HFF-Myc (cell line): ENCODE measurements around the gene FAF1.

Source experiments
- DNase-seq: peaks from one replicate; pipeline ENCODE4 v3.0.0-alpha.2; 2011; ENCODE audit warnings: low read depth; ENCODE audit errors: extremely low read depth
- H3K4me3 ChIP-seq: replicated peaks from 2 replicates; pipeline ENCODE4 v1.5.1; 2011; ENCODE audit warnings: low read depth, mild to moderate bottlenecking, control low read depth, low read length
- TF ChIP-seq, protein P1 (sequence below): IDR thresholded peaks from 2 replicates; pipeline ENCODE4 v1.5.1; 2012; ENCODE audit warnings: mild to moderate bottlenecking, low read depth, low read length, control low read depth; ENCODE audit errors: missing control alignments

Gene FAF1

DNA sequence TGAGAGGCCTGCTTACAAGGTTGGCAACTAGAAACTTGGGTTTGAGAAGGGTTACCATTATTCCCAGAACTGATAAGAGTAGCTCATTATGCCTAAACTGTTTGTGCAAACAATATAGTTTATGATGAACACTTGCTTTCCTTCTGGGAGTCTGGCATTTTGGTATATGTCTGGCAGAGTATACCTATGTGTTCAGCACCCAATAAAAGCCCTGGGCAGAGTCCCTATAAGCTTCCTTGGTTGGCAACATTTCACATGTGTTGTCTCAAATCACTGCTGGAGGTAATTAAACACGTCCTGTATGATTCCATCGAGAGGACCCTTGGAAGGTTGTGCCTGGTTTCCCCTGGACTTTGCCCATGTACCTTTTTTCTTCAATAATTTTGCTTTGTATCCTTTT is 497.1 kb downstream of the FAF1 start:
- TF ChIP-seq, protein P1, sequence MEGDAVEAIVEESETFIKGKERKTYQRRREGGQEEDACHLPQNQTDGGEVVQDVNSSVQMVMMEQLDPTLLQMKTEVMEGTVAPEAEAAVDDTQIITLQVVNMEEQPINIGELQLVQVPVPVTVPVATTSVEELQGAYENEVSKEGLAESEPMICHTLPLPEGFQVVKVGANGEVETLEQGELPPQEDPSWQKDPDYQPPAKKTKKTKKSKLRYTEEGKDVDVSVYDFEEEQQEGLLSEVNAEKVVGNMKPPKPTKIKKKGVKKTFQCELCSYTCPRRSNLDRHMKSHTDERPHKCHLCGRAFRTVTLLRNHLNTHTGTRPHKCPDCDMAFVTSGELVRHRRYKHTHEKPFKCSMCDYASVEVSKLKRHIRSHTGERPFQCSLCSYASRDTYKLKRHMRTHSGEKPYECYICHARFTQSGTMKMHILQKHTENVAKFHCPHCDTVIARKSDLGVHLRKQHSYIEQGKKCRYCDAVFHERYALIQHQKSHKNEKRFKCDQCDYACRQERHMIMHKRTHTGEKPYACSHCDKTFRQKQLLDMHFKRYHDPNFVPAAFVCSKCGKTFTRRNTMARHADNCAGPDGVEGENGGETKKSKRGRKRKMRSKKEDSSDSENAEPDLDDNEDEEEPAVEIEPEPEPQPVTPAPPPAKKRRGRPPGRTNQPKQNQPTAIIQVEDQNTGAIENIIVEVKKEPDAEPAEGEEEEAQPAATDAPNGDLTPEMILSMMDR: no peak
- DNase-seq: no peak
- no peak overlapping the region for H3K4me3 ChIP-seq

DNA sequence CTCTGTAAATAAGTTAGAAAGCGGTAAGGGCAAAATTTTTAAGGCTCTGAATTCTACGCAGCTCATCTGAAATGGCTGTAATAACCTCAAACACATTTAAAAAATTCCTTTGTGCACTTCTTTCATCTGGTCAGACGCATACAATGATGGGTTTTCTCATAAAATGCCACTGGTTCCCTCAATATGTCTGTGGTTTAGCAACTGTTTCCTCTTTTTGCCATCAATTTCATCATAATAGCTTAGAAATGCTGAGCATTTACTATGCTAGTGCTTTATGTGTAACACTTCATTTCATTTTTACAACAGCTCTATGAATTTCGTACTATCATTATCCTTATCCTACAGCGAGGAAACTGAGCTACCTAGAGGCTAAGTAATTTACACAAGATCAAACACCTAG is 501.6 kb downstream of the FAF1 start:
- no peak for DNase-seq
- H3K4me3 ChIP-seq: no peak overlapping the region
- TF ChIP-seq, protein P1: no peak

DNA sequence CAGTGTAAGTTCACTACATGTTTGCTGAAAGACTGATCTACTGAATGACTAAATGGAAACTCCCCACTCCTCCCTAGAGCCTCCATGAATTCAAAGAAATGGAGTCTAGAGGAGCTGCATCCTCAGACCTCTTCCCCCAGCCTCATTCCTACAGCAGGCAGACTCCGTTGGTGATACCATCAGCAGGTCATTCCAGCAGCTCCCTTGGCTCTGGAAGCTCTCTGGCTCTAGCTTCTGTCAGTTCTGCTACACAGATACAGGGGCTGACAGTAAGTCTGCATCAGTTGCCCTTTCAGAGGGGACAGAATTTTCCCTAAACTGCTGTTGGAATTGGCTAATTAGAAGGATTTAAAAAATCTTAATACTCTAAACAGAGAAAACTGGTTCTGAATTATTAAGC is 505.2 kb downstream of the FAF1 start:
- DNase-seq: no peak
- TF ChIP-seq, protein P1: no peak
- no peak overlapping the region for H3K4me3 ChIP-seq

DNA sequence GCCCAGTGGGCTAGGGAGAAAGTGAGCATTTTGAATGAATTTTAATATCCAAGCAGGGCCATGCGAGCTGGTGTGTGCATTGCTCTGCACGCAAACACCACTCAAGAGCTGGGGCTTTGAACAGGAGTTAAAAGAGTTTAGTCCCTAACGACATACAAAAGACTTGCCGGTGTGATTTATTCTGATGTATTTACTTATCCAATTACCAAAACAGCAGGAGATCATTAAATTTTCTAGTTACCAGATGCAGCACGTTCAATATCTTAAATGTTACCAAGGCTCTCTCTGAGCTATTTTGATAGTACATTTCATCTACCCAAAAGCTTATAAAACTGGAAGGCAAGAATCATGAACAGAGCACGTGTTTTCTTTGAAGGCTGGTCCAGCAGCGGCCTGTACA is 506.8 kb downstream of the FAF1 start:
- H3K4me3 ChIP-seq: no peak overlapping the region
- TF ChIP-seq, protein P1: no peak
- DNase-seq: no peak

DNA sequence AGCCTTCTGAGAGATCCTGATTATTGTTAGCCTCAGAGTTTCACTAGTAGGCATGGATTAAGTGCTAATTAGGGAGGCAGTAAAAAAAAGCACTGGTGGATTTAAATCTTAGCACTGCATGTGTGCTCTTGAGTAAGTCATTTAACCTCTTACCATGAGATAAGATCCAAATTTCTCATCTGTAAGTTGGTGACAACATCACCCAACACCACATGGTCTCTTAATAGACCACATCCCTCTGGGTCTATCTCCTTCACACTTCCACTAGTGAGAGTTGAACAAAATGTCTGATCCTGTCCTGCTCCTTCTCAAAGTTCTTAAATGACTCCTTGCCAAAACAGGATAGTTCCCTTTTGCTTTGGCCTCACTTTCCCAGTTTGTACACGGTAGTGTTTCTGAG is 507.4 kb downstream of the FAF1 start:
- no peak overlapping the region for H3K4me3 ChIP-seq
- TF ChIP-seq, protein P1: no peak
- DNase-seq: no peak

DNA sequence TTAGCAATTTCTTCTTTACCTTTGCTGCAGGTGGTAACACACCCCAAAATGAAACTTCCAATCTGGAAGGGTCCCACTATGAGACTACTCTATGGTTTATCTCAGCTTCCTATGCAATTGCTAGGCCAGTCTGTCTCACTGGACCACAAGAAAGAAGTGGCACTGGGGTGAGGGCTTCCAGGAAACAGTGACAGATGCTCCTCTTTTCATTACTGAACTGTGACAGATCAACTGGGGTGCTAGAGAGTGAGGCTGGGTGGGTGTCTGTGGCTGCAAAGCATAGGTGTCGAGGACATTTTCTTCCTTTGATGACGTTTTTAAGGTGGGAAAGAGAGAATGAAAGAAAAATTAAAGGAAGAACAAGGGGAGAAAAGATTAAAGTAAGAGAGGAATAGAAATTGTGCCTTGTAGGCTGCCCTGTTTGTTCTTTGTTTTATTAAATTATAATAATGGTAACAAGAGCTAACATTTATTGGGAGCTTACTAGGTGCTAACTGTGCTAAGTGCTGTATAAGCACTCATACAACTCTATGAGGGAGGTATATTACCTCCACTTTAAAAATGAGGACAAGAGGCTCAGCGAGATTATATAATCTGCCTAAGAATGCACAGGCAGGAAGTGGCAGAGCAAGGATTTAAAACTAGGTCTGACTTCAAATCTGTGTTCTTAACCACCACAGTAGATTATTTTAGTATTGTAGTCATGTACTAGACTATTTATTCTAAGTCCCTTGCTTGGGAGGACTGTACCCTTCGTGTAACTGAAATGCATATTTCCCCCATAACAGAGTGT is 509.0 kb downstream of the FAF1 start:
- H3K4me3 ChIP-seq: no peak overlapping the region
- no peak for DNase-seq
- TF ChIP-seq, protein P1: no peak

DNA sequence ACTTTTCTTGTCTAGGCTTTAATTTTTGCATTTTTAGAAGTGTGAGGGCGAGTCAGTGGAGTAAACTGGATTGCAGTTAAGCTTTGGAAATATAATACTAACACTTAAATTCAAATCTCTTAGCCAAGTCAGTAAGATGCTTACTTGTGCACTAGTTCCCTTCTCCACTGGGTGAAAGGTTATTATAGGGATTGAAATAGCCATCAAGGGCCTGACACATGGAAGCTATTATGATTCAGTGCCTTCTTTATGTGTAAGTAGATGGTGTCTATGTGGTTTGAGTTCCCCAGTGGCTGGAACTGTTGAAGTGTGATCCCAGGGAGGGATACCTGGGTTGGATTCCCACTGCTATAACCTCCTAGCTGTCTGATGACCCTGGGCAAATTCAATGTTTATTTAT is 512.1 kb downstream of the FAF1 start:
- no peak overlapping the region for H3K4me3 ChIP-seq
- no peak for DNase-seq
- TF ChIP-seq, protein P1: no peak
